ENCODE data around the gene SNRPD1.

DNA sequence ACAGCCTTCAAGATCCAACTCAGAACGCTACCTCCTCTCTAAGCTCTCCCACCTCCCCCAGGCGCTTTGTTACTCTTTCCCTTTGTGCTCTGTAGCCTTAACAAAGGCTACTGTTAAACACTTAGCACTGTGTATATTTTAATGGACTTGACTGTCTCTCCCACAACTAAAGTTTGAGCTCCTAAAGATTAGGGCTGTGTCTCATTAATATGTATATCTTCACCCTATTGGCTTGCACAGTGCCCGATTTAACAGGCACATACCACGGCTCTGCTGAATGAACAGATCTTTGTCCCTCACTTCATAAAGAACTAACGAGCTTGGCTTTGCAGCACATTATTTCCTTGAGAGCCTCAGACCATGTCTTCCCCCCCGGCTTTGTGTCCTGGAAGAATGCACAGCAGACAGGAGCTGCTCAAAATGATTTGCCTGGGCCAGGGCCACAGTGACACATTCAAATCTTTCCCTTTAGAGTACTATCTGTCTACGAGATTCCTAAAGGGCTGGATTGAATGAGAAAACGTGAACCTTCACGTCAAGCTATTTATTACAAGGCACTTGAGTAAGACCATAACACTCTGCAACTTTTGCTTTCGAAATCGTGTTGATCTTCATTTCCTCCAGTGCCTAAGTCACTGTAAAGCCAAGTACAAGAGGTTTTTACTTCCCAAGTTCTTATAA, 70.4 kb downstream of the SNRPD1 start:
- TF ChIP-seq NFRKB (IDR thresholded peaks at IDR 0.05) (no peak), FOXM1 (IDR thresholded peaks at IDR 0.05; ENCODE audit: borderline replicate concordance) (no peak), SP1 (IDR thresholded peaks at IDR 0.05) (no peak), FOXK2 (IDR thresholded peaks at IDR 0.05) (no peak), ELF4 (IDR thresholded peaks at IDR 0.05) (no peak), ARNT (IDR thresholded peaks at IDR 0.05) (no peak), BHLHE40 (IDR thresholded peaks at IDR 0.05; ENCODE audit: borderline replicate concordance) (no peak), LEF1 (IDR thresholded peaks at IDR 0.05; ENCODE audit: borderline replicate concordance) (no peak), TARDBP (IDR thresholded peaks at IDR 0.05) (no peak), FOXA1 (IDR thresholded peaks at IDR 0.05) (no peak), HDGF (IDR thresholded peaks at IDR 0.05; ENCODE audit: borderline replicate concordance) (no peak)
